Left ventricle myocardium superior (tissue), 1 donor: ENCODE data around the gene GAREM1. TPM values are rescaled to one million over a fixed set of nuclear protein-coding genes. Genes with fewer than 3 reads are reported as not detected.
A peak's percentile ranks its signal among the peaks of the same experiment; 100 is the strongest.
"Not testable (repeated sequence)": the region's sequence is repeated elsewhere in the genome, so short reads cannot be mapped to it uniquely, and the experiment has no call there.

Experiments
- ATAC-seq: fragments of 200-7000 bp; cut with Tn5 transposase; one replicate; pipeline ENCODE4 v1.9.1; 2020; ENCODE audit warnings: mild to moderate bottlenecking, moderate library complexity
- DNase-seq: peaks from one replicate; pipeline ENCODE4 v3.0.0-alpha.2; 2020
- intact Hi-C: fragments of 100-400 bp; cut with micrococcal nuclease; formaldehyde crosslinking; loops from one replicate; pipeline ENCODE4 v1.11.0; 2022
- total RNA-seq: library from RNA; stranded (reverse); fragmentation: NEBNext Ultra II Directional; extraction: Animal tissue kit (Norgen Biotek cat#: 25700); gene quantifications from one replicate; pipeline ENCODE4 v1.2.1, GENCODE V29; 2021
- donor health status: DM: no; HTN: yes; CAD: no; lungs with severe emphysema.

The GAREM1 gene
- total RNA-seq, 1 donor from 2014 or later = 20.8 TPM

DNA sequence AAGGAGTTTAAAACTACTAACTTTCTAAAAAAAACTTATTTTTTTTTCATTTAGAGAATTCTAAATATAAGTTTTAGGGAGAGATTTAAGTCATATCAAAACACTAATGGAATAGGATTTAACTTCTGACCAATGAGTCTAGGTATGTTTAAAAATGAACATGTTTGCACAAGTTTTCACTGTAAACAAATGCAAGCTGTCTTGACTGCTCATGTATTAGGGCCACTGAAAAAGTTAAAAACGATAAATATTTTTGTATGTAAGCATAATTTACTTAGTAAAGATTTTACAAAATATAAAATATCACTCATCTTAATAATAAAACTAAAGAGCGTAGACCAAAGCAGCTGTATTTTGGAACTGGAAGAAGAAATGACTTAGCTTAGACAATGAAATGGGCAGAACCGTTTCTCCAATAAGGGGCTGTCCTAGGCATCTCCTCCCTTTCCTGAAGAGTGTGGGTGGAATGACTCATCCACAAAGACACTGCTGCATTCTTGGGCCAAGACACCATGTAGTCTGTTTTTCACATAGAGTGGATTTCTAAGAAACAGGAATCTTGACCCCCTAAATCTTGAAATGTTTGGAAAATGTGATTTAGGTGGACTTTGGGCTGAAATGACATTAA lies 162.1 kb downstream of the GAREM1 start:
- no peak for DNase-seq
- intact Hi-C loops = no loop called here

GRCh38 chr18:32303400-32303799 lies 167.3 kb downstream of the GAREM1 start:
- ATAC-seq = no peak
- no peak for DNase-seq
- intact Hi-C loops = no loop called here

More for the DNA sequence above, 162.1 kb downstream of the GAREM1 start:
- peak; percentile 93 for ATAC-seq

GRCh38 chr18:32302806-32303205 lies 167.9 kb downstream of the GAREM1 start:
- intact Hi-C loops = no loop called here
- ATAC-seq = peak; percentile 69
- DNase-seq = no peak

GRCh38 chr18:32301976-32302743 lies 168.5 kb downstream of the GAREM1 start:
- ATAC-seq (peak; percentile 74), DNase-seq (no peak)
- intact Hi-C loops = no loop called here

DNA sequence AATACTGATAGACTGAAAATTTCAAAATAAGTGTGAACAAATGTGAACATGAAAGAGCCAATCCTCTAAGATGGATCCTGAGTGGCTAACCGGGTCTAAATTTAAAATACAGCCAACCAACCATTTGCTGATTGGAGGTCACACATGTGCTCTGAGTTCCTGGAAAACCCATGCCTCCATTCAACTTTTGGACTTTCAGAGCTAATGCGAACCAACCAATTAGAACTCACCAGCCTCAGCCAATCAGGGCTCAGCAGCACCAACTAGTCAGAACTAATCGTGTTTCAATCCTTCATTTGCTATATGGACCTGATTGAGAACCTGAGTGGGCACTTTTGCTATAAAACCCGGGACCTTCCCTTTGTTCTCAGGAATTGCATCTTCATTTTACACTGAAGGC lies 169.3 kb downstream of the GAREM1 start:
- ATAC-seq = no peak
- intact Hi-C loops = no loop called here
- DNase-seq = no peak

- ATAC-seq (peak; percentile 41), DNase-seq (no peak)
- intact Hi-C loops = no loop called here
Measured at GRCh38 chr18:32300914-32301313, 169.8 kb downstream of the GAREM1 start.

DNA sequence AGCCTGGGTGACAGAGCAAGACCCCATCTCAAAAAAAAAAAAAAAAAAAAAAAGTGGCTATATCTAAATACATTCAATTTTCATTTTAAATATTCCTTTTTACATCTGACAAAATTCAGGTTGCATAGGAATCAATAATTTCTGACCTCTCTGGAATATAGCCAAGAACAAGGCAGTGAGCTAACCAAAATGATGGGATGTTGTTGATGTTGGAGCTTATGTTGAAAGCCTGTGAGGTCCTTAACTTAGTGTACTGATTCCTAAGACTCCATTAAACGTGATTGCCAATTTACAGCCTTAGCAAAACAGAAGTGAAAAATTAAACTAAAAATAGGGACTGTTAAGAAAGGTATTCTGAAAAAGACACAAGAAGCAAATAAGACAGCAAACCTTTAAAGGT lies 171.2 kb downstream of the GAREM1 start:
- intact Hi-C loops = no loop called here
- ATAC-seq = no peak
- no peak for DNase-seq

DNA sequence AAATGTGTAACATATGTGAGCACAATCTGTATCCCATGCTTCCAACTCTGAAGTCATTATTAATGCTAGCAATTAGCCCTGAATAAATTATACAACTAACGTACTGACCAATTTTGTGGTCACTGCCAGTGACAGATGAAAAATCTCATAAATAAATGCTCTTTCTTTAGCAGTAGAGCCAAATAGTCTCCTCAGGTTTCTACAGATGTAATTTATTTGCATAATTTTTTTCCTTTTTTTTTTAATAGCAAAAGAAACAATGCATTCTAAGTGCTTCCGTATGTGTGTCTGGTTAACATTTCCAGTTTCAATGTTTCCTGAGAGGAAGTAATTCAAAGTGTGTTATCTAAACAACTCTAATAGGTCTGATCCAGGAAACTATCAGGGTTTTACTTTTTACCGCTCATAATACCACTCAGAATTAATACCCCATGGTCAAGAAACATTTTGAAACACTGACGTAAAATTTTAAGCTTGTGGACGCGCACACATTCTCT lies 172.5 kb downstream of the GAREM1 start:
- intact Hi-C loops = no loop called here
- no peak for ATAC-seq

DNA sequence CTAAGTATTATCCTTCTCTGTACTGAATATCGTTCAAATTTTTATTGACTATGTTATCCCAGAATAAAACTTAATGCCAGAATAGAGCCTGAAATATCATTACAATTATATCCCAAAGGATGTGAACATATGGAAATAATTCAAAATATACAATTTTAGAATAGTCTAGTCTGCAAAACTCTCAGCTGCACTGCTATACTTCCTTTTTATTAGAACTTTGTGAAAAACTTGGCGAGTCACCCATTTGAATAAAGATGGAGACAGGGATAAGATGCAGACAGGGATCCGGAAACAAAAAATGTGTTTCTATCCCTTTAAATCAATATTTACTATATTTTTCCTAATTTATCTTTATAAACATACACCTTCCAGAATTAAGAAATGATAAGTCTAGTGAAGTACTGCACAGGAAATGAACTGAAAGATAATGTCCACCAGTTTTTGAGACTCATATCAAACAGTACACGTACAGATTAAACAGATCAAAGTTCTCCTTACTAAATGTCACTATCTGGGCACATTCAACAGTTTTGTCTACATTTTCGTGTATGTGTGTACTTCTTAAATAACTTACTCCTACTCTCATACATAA lies 173.0 kb downstream of the GAREM1 start:
- DNase-seq = no peak
- no peak for ATAC-seq
- intact Hi-C loops = no loop called here

More for the DNA sequence above, 172.5 kb downstream of the GAREM1 start:
- DNase-seq = no peak

DNA sequence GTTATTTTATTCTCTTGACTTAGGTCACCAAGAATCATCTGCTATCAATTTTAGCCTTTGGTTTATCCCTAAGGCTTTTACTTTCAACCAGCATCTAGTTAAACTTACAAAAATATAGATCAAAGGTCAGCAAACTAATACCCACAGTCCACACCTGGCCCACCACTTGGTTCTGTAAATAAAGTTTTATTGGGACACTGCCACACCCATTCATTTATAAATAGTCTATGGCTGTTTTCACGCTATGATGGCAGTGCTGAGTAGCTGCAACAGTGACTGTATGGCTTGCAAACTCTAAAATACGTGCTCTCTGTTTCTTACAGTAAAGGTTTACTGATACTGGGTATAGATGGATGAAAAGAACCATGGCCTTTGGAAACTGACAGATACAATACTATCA lies 173.8 kb downstream of the GAREM1 start:
- no peak for ATAC-seq
- intact Hi-C loops = no loop called here
- DNase-seq = no peak

DNA sequence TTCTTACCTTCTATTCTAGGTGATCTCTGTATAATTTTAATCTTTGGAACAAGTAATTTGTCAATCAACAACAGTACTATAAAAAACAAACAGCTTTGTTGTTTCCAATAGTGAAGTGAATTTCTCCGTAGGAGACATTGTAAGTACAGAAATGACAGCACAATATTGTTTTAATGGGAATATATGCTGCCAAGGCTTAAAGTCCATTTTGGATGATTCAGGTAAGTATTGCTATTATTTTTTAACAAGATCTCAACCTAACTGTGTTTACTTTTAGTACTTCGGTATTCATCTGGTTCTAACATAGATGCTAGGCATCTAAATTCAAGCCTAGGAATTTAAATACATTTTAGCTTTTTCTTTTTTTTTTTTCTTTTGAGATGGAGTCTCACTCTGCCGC lies 175.1 kb downstream of the GAREM1 start:
- ATAC-seq = no peak
- intact Hi-C loops = no loop called here
- no peak for DNase-seq

GRCh38 chr18:32293107-32293506 lies 177.6 kb downstream of the GAREM1 start:
- intact Hi-C loops = no loop called here
- DNase-seq (no peak), ATAC-seq (no peak)

- intact Hi-C loops, DNase-seq, ATAC-seq: not testable (repeated sequence)
Measured at GRCh38 chr18:32291623-32292022, 179.1 kb downstream of the GAREM1 start.

DNA sequence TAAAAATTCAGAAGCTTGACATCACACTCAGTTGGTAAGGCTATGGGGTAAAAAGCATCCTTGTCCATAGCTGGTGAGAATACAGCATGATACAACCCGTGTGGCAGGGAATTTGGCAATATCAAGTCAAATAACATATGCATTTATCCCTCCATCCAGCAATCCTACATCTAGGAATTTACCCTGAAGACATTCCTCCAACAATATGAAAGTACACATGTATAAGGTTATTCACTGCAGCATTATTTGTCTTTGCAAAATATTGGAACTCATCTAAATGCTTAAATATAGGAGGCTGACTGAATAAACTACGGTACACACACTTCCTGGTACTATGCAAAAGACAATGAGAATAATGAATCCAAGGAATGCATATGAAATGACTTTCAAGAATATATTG lies 179.9 kb downstream of the GAREM1 start:
- intact Hi-C loops = no loop called here
- no peak for ATAC-seq
- no peak for DNase-seq

DNA sequence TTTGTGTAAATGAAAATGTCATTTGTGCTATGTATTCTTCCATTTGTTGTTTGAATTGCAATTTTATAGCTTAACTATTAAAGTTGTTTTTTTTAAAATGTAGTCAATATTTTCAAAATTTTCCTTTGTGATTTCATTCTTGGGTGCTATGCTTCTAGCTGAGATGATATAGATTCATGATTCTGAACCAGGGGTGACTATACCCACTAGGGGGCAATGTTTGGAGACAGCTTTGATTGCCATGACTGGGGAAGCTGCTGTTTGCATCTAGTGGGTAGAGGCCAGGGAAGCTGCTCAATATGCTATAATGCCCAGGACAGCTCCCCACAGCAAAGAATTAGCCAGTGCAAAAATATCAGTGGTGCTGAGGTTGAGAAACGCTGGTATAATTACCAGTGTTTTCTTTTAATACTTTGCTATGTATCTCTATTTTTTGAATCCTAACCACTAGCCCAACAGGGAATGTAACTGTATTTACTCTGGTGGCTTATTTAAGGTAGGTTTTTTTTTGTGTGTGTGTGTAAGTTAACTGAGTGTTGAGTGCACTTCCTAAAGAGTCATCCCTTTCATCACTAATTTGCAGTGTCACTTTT lies 181.1 kb downstream of the GAREM1 start:
- ATAC-seq = peak; percentile 75
- DNase-seq = no peak

DNA sequence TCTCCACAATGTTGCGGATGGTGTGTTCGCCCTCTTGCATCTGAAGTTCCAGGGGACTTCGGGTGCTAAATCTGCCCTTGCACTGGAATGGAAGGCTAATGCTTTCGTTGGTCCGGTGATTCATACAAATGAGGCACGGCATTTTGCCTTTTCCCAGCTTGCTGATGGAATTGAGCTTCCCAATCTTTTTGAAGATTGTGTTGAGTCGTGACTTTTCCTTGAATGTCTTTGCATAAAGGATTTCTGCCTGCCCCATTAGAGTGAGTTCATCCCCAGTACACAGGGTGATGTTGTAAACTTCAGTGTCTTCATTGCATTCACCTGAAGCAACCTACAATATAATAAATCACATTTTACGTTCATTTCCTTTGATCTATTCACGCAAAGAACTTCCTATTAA lies 182.8 kb downstream of the GAREM1 start:
- intact Hi-C loops = loop anchor here (5.0 kb wide), 1 partner anchor 184 kb away; the partner anchor contains the start of gene GAREM1
- no peak for ATAC-seq
- DNase-seq = no peak

More for the DNA sequence above, 181.1 kb downstream of the GAREM1 start:
- intact Hi-C loops = loop anchor here (5.0 kb wide), 1 partner anchor 183 kb away; the partner anchor contains the start of gene GAREM1

- intact Hi-C loops = loop anchor here (5.0 kb wide), 1 partner anchor 185 kb away; the partner anchor contains the start of gene GAREM1
- ATAC-seq = peak; percentile 48
- DNase-seq = no peak
Measured at GRCh38 chr18:32287249-32287648, 183.4 kb downstream of the GAREM1 start.

DNA sequence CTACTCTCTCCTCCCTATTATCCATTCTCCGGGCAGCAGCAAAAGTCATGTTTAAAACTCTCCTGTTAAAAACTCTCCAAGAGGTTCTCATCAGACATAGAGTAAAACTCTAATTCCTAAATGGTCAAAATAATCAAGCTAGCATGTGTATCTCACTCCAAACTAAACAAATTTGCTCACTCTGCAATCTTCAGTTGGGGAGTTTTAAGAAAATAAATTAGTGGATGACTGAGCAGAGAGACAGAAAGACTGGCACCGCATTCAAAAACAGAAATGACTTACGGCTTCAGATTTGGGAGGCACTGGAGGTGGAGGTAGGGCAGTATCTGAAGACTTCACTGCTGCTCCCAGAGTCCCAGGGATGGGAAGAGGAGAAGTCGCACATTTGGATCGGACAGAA lies 183.9 kb downstream of the GAREM1 start:
- no peak for DNase-seq
- intact Hi-C loops = loop anchor here (5.0 kb wide), 1 partner anchor 186 kb away; the partner anchor contains the start of gene GAREM1
- ATAC-seq = no peak

- ATAC-seq (no peak), DNase-seq (no peak)
- intact Hi-C loops = no loop called here
Measured at GRCh38 chr18:32284284-32284683, 186.4 kb downstream of the GAREM1 start.

DNA sequence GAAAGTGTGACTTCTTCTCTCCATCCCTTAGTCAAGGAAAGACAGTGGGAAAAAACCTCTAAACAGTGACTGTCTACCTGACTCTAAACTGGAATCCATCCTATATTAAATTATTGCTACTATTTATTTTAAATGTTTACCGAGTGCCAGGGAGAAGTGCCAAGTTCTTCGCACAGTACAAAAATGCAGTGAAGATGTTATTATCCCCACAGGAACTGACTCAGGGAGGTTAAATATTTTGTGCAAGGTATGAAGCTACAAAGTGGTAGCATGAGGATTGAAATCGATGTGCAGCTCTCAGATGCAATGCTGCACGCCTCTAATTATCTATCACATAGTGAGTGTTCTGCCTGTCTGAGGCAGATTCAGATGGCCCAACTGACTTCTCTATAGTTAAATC lies 189.8 kb downstream of the GAREM1 start:
- intact Hi-C loops = no loop called here

More for the DNA sequence above, 189.8 kb downstream of the GAREM1 start:
- ATAC-seq (no peak), DNase-seq (no peak)
